A549 (cell line): ENCODE measurements around the gene CELF4.

Source experiments
- CEBPB ChIP-seq, 2 experiments: fragments of >200 bp in 1 of 2; sonication (Bioruptor Twin) in 1 of 2; formaldehyde crosslinking in 1 of 2; IDR thresholded peaks; 2 replicates each; pipeline ENCODE4 v1.6.1; 2012 to 2016
- EP300 ChIP-seq, 2 experiments: fragments of >200 bp; sonication (Bioruptor Twin); formaldehyde crosslinking; IDR thresholded peaks; 2 replicates in 1 of 2; 3 replicates in 1 of 2; pipeline ENCODE4 v1.6.1; 2016 to 2017
- RFX5 ChIP-seq: fragments of 450-650 bp; IDR thresholded peaks from 2 replicates; pipeline ENCODE4 v1.7.1; 2014; ENCODE audit warnings: antibody characterized with exemption, mild to moderate bottlenecking, moderate library complexity
- TF ChIP-seq, protein P1 (sequence below): fragments of >200 bp; sonication (Bioruptor Twin); formaldehyde crosslinking; IDR thresholded peaks from 3 replicates; pipeline ENCODE4 v1.5.1; 2016

DNA sequence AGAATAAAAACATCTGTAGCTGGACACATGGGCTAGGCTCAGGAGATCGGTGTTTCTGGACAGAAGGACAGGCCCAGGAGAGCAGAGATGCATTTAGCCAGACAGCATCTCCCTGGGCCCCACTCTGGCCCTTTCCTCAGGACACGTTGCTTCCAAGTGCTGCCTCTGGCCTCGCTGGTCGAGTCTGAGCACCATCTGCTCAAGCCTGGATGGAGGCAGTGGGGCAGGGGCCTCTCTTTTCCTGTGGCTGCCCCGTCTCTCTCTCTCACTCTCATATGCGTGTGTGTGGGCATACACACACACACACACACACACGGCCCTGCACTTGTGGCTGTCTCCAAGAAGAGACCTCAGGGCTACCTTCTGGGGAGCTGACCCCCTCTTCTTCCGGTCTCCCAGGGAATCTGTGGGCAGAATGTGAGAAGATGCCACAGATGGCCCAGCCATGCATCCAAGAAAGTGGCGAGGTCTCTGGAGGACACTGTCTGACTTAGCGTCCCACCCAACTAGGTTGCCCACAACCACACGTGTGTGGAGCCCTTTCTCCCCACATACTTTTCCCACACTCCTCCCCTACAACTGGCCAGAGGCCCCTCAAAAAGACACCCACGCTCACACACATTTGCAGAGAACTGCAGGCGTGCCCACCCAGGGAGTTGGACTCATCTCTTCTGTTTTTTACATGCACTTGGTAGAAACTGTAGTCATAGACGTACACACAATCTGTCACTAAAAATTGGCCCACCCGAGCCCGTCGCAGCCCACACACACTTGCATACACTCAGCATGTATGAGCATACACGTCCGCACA is 19.9 kb downstream of the CELF4 start:
- TF ChIP-seq, protein P1, sequence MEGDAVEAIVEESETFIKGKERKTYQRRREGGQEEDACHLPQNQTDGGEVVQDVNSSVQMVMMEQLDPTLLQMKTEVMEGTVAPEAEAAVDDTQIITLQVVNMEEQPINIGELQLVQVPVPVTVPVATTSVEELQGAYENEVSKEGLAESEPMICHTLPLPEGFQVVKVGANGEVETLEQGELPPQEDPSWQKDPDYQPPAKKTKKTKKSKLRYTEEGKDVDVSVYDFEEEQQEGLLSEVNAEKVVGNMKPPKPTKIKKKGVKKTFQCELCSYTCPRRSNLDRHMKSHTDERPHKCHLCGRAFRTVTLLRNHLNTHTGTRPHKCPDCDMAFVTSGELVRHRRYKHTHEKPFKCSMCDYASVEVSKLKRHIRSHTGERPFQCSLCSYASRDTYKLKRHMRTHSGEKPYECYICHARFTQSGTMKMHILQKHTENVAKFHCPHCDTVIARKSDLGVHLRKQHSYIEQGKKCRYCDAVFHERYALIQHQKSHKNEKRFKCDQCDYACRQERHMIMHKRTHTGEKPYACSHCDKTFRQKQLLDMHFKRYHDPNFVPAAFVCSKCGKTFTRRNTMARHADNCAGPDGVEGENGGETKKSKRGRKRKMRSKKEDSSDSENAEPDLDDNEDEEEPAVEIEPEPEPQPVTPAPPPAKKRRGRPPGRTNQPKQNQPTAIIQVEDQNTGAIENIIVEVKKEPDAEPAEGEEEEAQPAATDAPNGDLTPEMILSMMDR: no peak
- TF ChIP-seq EP300 (IDR thresholded peaks at IDR 0.05) (no peak), CEBPB (IDR thresholded peaks at IDR 0.05) (no peak), RFX5 (no peak)
